ENCODE data around the gene IGLL5. TPM values are rescaled to one million over a fixed set of nuclear protein-coding genes. Genes with fewer than 3 reads are reported as not detected.

IGLL5 gene
- polyA plus RNA-seq, 1 donor (not counting 4 experiments of a cell fraction or from before 2014, with no cell fraction given) = not detected

- H4K20me1 ChIP-seq (ENCODE audit: control insufficient read depth, extremely low read depth, insufficient read depth, low read length) = no peaks in the 10 kb centered on the region
- H3K4me2 ChIP-seq (ENCODE audit: control insufficient read depth, extremely low read depth, insufficient read depth, low read depth, low read length) = no peak overlapping the region
- H3K9ac ChIP-seq (ENCODE audit: control insufficient read depth, extremely low read depth, insufficient read depth, low read length) = no peak overlapping the region
- H3K27ac ChIP-seq (ENCODE audit: control insufficient read depth, insufficient read depth, low read length) = no peak overlapping the region
- no peaks in the 10 kb centered on the region for H3K9me3 ChIP-seq (ENCODE audit: control insufficient read depth, low read depth, low read length)
- H3K4me3 ChIP-seq (ENCODE audit: control insufficient read depth in 2 of 3, extremely low read depth in 1 of 3, insufficient read depth in 2 of 3, low read depth in 1 of 3, low read length in 3 of 3) = no peak overlapping the region
- no peaks in the 10 kb centered on the region for H3K9me1 ChIP-seq (ENCODE audit: control insufficient read depth, extremely low read depth, insufficient read depth, low read length)
- DNase-seq (ENCODE audit: low read depth, low spot score) (no peak), FAIRE-seq (no peak)
- H3K36me3 ChIP-seq (ENCODE audit: control insufficient read depth in 2 of 2, extremely low read depth in 1 of 2, insufficient read depth in 2 of 2, low read length in 2 of 2) = no peaks in the 10 kb centered on the region
- H2AFZ ChIP-seq (ENCODE audit: control insufficient read depth, low read length) = no peak overlapping the region
- no peaks in the 10 kb centered on the region for H3K79me2 ChIP-seq (ENCODE audit: control insufficient read depth, insufficient read depth, low read length)
- H3K27me3 ChIP-seq (ENCODE audit: control insufficient read depth, extremely low read depth, insufficient read depth, low read length) = peaks cover 2% of the 10 kb centered on the region
- H3K4me1 ChIP-seq (ENCODE audit: control insufficient read depth, extremely low read depth, insufficient read depth, low read length) = no peaks in the 10 kb centered on the region
- dilution Hi-C loops (cut with MboI; ENCODE audit: extremely low pct_ligation_motif_present, low sequenced_read_pairs) = no loop called here
- TF ChIP-seq EZH2 (IDR thresholded peaks at IDR 0.05; ENCODE audit: low read length) = no peak
- no peak for TF ChIP-seq CTCF (optimal IDR thresholded peaks at IDR 0.05 in 1 of 3, IDR thresholded peaks at IDR 0.05 in 1 of 3, conservative IDR thresholded peaks at IDR 0.05 in 1 of 3; ENCODE audit: extremely low read depth in 1 of 3, insufficient read depth in 2 of 3, low read length in 3 of 3)
Observed at GRCh38 chr22:22916952-22917290, 29.3 kb downstream of the IGLL5 start.

GRCh38 chr22:22917377-22917776 lies 29.8 kb downstream of the IGLL5 start:
- DNase-seq (ENCODE audit: low read depth, low spot score) (no peak), FAIRE-seq (no peak)
- no peak overlapping the region for H2AFZ ChIP-seq (ENCODE audit: control insufficient read depth, low read length)
- H3K27me3 ChIP-seq (ENCODE audit: control insufficient read depth, extremely low read depth, insufficient read depth, low read length) = peaks cover 2% of the 10 kb centered on the region
- H3K4me3 ChIP-seq (ENCODE audit: control insufficient read depth in 2 of 3, extremely low read depth in 1 of 3, insufficient read depth in 2 of 3, low read depth in 1 of 3, low read length in 3 of 3) = no peak overlapping the region
- no peaks in the 10 kb centered on the region for H4K20me1 ChIP-seq (ENCODE audit: control insufficient read depth, extremely low read depth, insufficient read depth, low read length)
- H3K36me3 ChIP-seq (ENCODE audit: control insufficient read depth in 2 of 2, extremely low read depth in 1 of 2, insufficient read depth in 2 of 2, low read length in 2 of 2) = no peaks in the 10 kb centered on the region
- H3K79me2 ChIP-seq (ENCODE audit: control insufficient read depth, insufficient read depth, low read length) = no peaks in the 10 kb centered on the region
- no peak overlapping the region for H3K9ac ChIP-seq (ENCODE audit: control insufficient read depth, extremely low read depth, insufficient read depth, low read length)
- H3K27ac ChIP-seq (ENCODE audit: control insufficient read depth, insufficient read depth, low read length) = no peak overlapping the region
- TF ChIP-seq CTCF (optimal IDR thresholded peaks at IDR 0.05 in 1 of 3, IDR thresholded peaks at IDR 0.05 in 1 of 3, conservative IDR thresholded peaks at IDR 0.05 in 1 of 3; ENCODE audit: extremely low read depth in 1 of 3, insufficient read depth in 2 of 3, low read length in 3 of 3) (no peak), EZH2 (IDR thresholded peaks at IDR 0.05; ENCODE audit: low read length) (no peak)
- H3K9me1 ChIP-seq (ENCODE audit: control insufficient read depth, extremely low read depth, insufficient read depth, low read length) = no peaks in the 10 kb centered on the region
- no peaks in the 10 kb centered on the region for H3K9me3 ChIP-seq (ENCODE audit: control insufficient read depth, low read depth, low read length)
- no peaks in the 10 kb centered on the region for H3K4me1 ChIP-seq (ENCODE audit: control insufficient read depth, extremely low read depth, insufficient read depth, low read length)
- dilution Hi-C loops (cut with MboI; ENCODE audit: extremely low pct_ligation_motif_present, low sequenced_read_pairs) = no loop called here
- H3K4me2 ChIP-seq (ENCODE audit: control insufficient read depth, extremely low read depth, insufficient read depth, low read depth, low read length) = no peak overlapping the region
